NCI-H128 (cell line): ENCODE results near the gene KCNK3.

Experiments
- DNase-seq: peaks from one replicate; lab custom pipeline; 2025; ENCODE audit not compliant: unreplicated experiment; lab: John Stamatoyannopoulos, UW

The KCNK3 gene

DNA sequence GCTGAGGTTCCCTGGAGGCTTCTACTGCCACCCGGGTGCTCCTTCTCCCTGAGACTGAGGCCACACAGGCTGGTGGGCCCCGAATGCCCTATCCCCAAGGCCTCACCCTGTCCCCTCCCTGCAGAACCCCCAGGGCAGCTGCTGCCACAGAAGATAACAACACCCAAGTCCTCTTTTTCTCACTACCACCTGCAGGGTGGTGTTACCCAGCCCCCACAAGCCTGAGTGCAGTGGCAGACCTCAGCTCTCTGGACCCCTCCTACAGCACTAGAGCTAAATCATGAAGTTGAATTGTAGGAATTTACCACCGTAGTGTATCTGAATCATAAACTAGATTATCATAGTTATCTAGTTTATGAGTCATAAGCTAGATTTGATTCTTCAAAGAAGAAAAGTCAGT, 86.0 kb downstream of the KCNK3 start:
- DNase-seq = no peak

DNA sequence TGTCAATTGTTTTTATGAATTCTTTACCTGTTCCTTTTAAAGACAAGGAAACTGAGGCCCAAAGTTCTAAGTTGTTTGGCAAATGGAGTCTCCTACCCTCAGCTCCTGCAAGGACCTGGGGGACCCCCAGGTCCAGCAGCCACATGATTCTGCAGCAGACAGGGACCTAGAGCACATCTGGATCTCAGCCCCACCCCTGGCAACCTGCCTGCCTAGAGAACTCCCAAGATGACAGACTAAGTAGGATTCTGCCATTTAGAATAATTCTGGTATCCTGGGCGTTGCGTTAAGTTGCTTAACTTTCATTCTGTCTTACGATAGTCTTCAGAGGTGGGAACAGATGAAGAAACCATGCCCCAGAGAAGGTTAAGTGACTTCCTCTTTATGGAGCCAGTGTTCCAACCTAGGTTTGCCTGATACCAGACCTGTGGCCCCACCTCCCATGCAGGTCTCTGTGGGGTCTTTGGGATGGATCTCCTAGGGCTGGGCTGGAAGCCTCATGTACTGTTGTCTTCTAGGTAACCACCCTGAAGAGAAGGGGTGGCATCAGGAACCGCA, 87.8 kb downstream of the KCNK3 start:
- DNase-seq = no peak
